HG02610 (cell line): ENCODE measurements around the gene LILRA6.
"Not testable (repeated sequence)": the region's sequence is repeated elsewhere in the genome, so short reads cannot be mapped to it uniquely, and the experiment has no call there.

Experiments used
- ATAC-seq: cut with Tn5 transposase; IDR thresholded peaks from one replicate; pipeline ENCODE4 v1.9.1; 2021; ENCODE audit warnings: mild to moderate bottlenecking, moderate library complexity; ENCODE audit not compliant: unreplicated experiment

Gene LILRA6

GRCh38 chr19:54266133-54266532 lies 23.5 kb upstream of the LILRA6 start:
- ATAC-seq = no peak

GRCh38 chr19:54262470-54262869 lies 19.9 kb upstream of the LILRA6 start:
- no peak for ATAC-seq

- ATAC-seq = no peak
Measured at GRCh38 chr19:54262066-54262465, 19.5 kb upstream of the LILRA6 start.

GRCh38 chr19:54257116-54257480 lies 14.5 kb upstream of the LILRA6 start, which contains the start of gene LILRB5:
Gene LILRB5 (minus strand): TSS chr19:54257273. CDS start chr19:54257193, 80 bp downstream.
- ATAC-seq = no peak

- no peak for ATAC-seq
Measured at GRCh38 chr19:54256250-54257115, 13.9 kb upstream of the LILRA6 start.

GRCh38 chr19:54255105-54255775 lies 12.7 kb upstream of the LILRA6 start:
- no peak for ATAC-seq

GRCh38 chr19:54254195-54254906 lies 11.8 kb upstream of the LILRA6 start:
- no peak for ATAC-seq

GRCh38 chr19:54253331-54254194 lies 11.0 kb upstream of the LILRA6 start:
- ATAC-seq = no peak

- ATAC-seq = no peak
Measured at GRCh38 chr19:54252845-54253244, 10.3 kb upstream of the LILRA6 start.

- no peak for ATAC-seq
Measured at GRCh38 chr19:54252243-54252642, 9.7 kb upstream of the LILRA6 start.

- ATAC-seq = no peak
Measured at GRCh38 chr19:54248016-54248601, 5.5 kb upstream of the LILRA6 start.

- no peak for ATAC-seq
Measured at GRCh38 chr19:54247106-54247930, 4.7 kb upstream of the LILRA6 start.

- no peak for ATAC-seq
Measured at GRCh38 chr19:54245936-54246335, 3.3 kb upstream of the LILRA6 start.

GRCh38 chr19:54243809-54244208 lies 1.2 kb upstream of the LILRA6 start:
- not testable (repeated sequence) for ATAC-seq

GRCh38 chr19:54242234-54242633 lies 356 bp downstream of the LILRA6 start:
- not testable (repeated sequence) for ATAC-seq

GRCh38 chr19:54240372-54241336 lies 1.9 kb downstream of the LILRA6 start:
- ATAC-seq = not testable (repeated sequence)

GRCh38 chr19:54239491-54240371 lies 2.9 kb downstream of the LILRA6 start:
- ATAC-seq = not testable (repeated sequence)
